Natural killer cell (primary cell): ENCODE results near the gene TUG1. TPM values are rescaled to one million over a fixed set of nuclear protein-coding genes. Genes with fewer than 3 reads are reported as not detected.

ENCODE experiments used
- ATAC-seq, 3 donors: fragments of 150-1000 bp in 2 of 3; fragments of 200-7000 bp in 1 of 3; cut with Tn5 transposase; 1 replicate in 1 of 3; 2 replicates in 2 of 3; pipeline ENCODE4 v1.10.0; 2021; ENCODE audit warnings: mild to moderate bottlenecking in 2 of 3, moderate library complexity in 2 of 3
- DNase-seq, 2 donors: peaks; one replicate each; pipeline versions ENCODE4 v3.0.0 to v3.0.0-alpha.2; 2013 to 2021; ENCODE audit warnings: mixed read lengths in 1 of 2
- H3K27ac ChIP-seq: one replicate; pipeline ENCODE4 v1.5.1; 2013; ENCODE audit warnings: mild to moderate bottlenecking, low read length
- H3K27me3 ChIP-seq: one replicate; pipeline ENCODE4 v1.6.1; 2013; ENCODE audit warnings: low read length; ENCODE audit not compliant: control insufficient read depth, insufficient read depth
- H3K36me3 ChIP-seq: one replicate; pipeline ENCODE4 v1.6.1; 2013; ENCODE audit warnings: low read length; ENCODE audit not compliant: control insufficient read depth, insufficient read depth
- H3K4me1 ChIP-seq: one replicate; pipeline ENCODE4 v1.6.1; 2013; ENCODE audit warnings: low read length; ENCODE audit not compliant: control insufficient read depth, insufficient read depth
- H3K4me3 ChIP-seq: one replicate; pipeline ENCODE4 v1.5.1; 2013; ENCODE audit warnings: low read length
- H3K9me3 ChIP-seq: one replicate; pipeline ENCODE4 v1.6.1; 2013; ENCODE audit warnings: low read length; ENCODE audit not compliant: control insufficient read depth, insufficient read depth
- H3K27ac Mint-ChIP-seq, 2 donors: one replicate each; pipeline ENCODE4 v1.8.0; 2022; ENCODE audit warnings: mild to moderate bottlenecking in 2 of 2, mixed read lengths in 2 of 2, moderate library complexity in 1 of 2
- H3K27me3 Mint-ChIP-seq, 2 donors: one replicate each; pipeline ENCODE4 v1.8.0; 2022; ENCODE audit warnings: low read depth in 2 of 2, mixed read lengths in 2 of 2
- H3K36me3 Mint-ChIP-seq: one replicate; pipeline ENCODE4 v1.8.0; 2022; ENCODE audit warnings: mixed read lengths
- H3K4me1 Mint-ChIP-seq, 2 donors: one replicate each; pipeline ENCODE4 v1.8.0; 2022; ENCODE audit warnings: mixed read lengths in 2 of 2
- H3K4me3 Mint-ChIP-seq: one replicate; pipeline ENCODE4 v1.8.0; 2022; ENCODE audit warnings: mild to moderate bottlenecking, moderate library complexity, mixed read lengths
- H3K9me3 Mint-ChIP-seq, 2 donors: one replicate each; pipeline ENCODE4 v1.8.0; 2022; ENCODE audit warnings: mixed read lengths in 2 of 2
- CTCF ChIP-seq: fragments of 200-600 bp; IDR thresholded peaks from one replicate; pipeline ENCODE4 v1.8.0; 2022; ENCODE audit warnings: antibody characterized with exemption
- WGBS: methylation state at CpG from one replicate; pipeline ENCODE4 v1.1.7; 2013; ENCODE audit warnings: missing lambda C conversion rate; ENCODE audit not compliant: insufficient coverage; 5-methylcytosine and 5-hydroxymethylcytosine counted together
- intact Hi-C: fragments of 100-400 bp; cut with micrococcal nuclease; formaldehyde crosslinking; loops from one replicate; pipeline ENCODE4 v1.14.2; 2022
- total RNA-seq, 4 donors: library from RNA; stranded (reverse); fragments of 120-200 nt in 1 of 4; gene quantifications; one replicate each; pipeline versions ENCODE4 v1.2.3 to v1.2.4, GENCODE V29; 2013 to 2022

TUG1 gene
- total RNA-seq, 3 donors from 2014 or later (not counting 1 experiment from before 2014, with no cell fraction given), result 78.4 to 94.6 (median 80.9) TPM

GRCh38 chr22:30933457-30933856 is 35.6 kb upstream of the TUG1 start:
- Histone ChIP-seq H3K36me3 (peaks cover 86% of the 10 kb centered on the region), H3K4me3 (no peak overlapping the region), H3K4me1 (no peaks in the 10 kb centered on the region), H3K27ac (no peak overlapping the region), H3K27me3 (no peaks in the 10 kb centered on the region), H3K9me3 (no peaks in the 10 kb centered on the region)
- H3K4me1 Mint-ChIP-seq, result peaks cover 0 to 4% of the 10 kb centered on the region in 2 donors
- H3K27me3 Mint-ChIP-seq, result no peaks in the 10 kb centered on the region
- peaks cover 37% of the 10 kb centered on the region for H3K36me3 Mint-ChIP-seq
- H3K9me3 Mint-ChIP-seq, result no peaks in the 10 kb centered on the region
- 92% methylated on average over 7 of the region's 7 CpGs for WGBS
- DNase-seq, result no peak
- ATAC-seq, result no peak
- H3K27ac Mint-ChIP-seq, result no peak overlapping the region
- TF ChIP-seq CTCF, result no peak
- no peak overlapping the region for H3K4me3 Mint-ChIP-seq
- intact Hi-C loops, result no loop called here

- H3K4me3 Mint-ChIP-seq, result no peak overlapping the region
- no peak for ATAC-seq
These were observed 35.0 kb upstream of the TUG1 start for GRCh38 chr22:30934053-30934452.

GRCh38 chr22:30940685-30941362 is 28.2 kb upstream of the TUG1 start:
- intact Hi-C loops, result no loop called here
- H3K4me1 Mint-ChIP-seq, result peaks cover 33 to 40% of the 10 kb centered on the region in 2 donors
- peaks cover 34% of the 10 kb centered on the region for H3K4me1 ChIP-seq

More at GRCh38 chr22:30934053-30934452, 35.0 kb upstream of the TUG1 start:
- no peaks in the 10 kb centered on the region for H3K9me3 ChIP-seq
- H3K36me3 Mint-ChIP-seq, result peaks cover 42% of the 10 kb centered on the region
- H3K36me3 ChIP-seq, result peaks cover 85% of the 10 kb centered on the region
- H3K27ac Mint-ChIP-seq, result no peak overlapping the region
- no peaks in the 10 kb centered on the region for H3K27me3 ChIP-seq
- intact Hi-C loops, result no loop called here
- no peak overlapping the region for H3K27ac ChIP-seq
- H3K27me3 Mint-ChIP-seq, result no peaks in the 10 kb centered on the region
- no peak for TF ChIP-seq CTCF
- peaks cover 0 to 4% of the 10 kb centered on the region in 2 donors for H3K4me1 Mint-ChIP-seq
- 97% methylated on average over 8 of the region's 8 CpGs for WGBS
- H3K4me1 ChIP-seq, result no peaks in the 10 kb centered on the region
- no peak for DNase-seq
- H3K9me3 Mint-ChIP-seq, result no peaks in the 10 kb centered on the region
- no peak overlapping the region for H3K4me3 ChIP-seq

More at GRCh38 chr22:30940685-30941362, 28.2 kb upstream of the TUG1 start:
- H3K36me3 Mint-ChIP-seq, result peaks cover 19% of the 10 kb centered on the region
- DNase-seq, result peak in 1 of 2 donors; percentile 67
- H3K27me3 Mint-ChIP-seq, result no peaks in the 10 kb centered on the region
- peak overlapping the region; percentile 28 for H3K27ac ChIP-seq
- H3K4me3 Mint-ChIP-seq, result peak overlapping the region; percentile 66
- peak overlapping the region; percentile 65 to 70 for H3K27ac Mint-ChIP-seq
- no peaks in the 10 kb centered on the region for H3K9me3 ChIP-seq
- no peak for TF ChIP-seq CTCF
- H3K36me3 ChIP-seq, result peaks cover 69% of the 10 kb centered on the region
- WGBS, result 39% methylated on average over 7 of the region's 7 CpGs
- H3K9me3 Mint-ChIP-seq, result no peaks in the 10 kb centered on the region
- ATAC-seq, result peak in 2 of 3 donors; percentile 30 to 32
- H3K27me3 ChIP-seq, result no peaks in the 10 kb centered on the region
- H3K4me3 ChIP-seq, result no peak overlapping the region
